ENCODE measurements around the gene PCDHGB4. TPM values are rescaled to one million over a fixed set of nuclear protein-coding genes. Genes with fewer than 3 reads are reported as not detected.
A peak's percentile ranks its signal among the peaks of the same experiment; 100 is the strongest.
"Not testable (repeated sequence)": the region's sequence is repeated elsewhere in the genome, so short reads cannot be mapped to it uniquely, and the experiment has no call there.

The PCDHGB4 gene
- total and polyA plus RNA-seq, 2 experiments from 2014 or later, result 5.0 to 6.8 TPM

- WGBS, 2 experiments (ENCODE audit: low coverage in 1 of 2, low lambda C conversion rate in 2 of 2, missing lambda C conversion rate in 2 of 2), result 42 to 43% methylated on average over 56 to 72 of the region's 77 CpGs
- Histone ChIP-seq H2AFZ (no peak overlapping the region), H3F3A (ENCODE audit: insufficient read depth) (no peaks in the 10 kb centered on the region), H3K9me3 (ENCODE audit: low read depth) (no peaks in the 10 kb centered on the region), H3K4me1 (ENCODE audit: insufficient read depth) (no peaks in the 10 kb centered on the region), H3K79me2 (ENCODE audit: insufficient read depth) (no peaks in the 10 kb centered on the region), H3K27me3 (replicated peaks; ENCODE audit: insufficient read depth) (no peaks in the 10 kb centered on the region), H3K27ac (no peak overlapping the region), H3K9ac (no peak overlapping the region), H3K36me3 (ENCODE audit: low read depth) (no peaks in the 10 kb centered on the region), H3K4me3 (no peak overlapping the region), H3K4me2 (ENCODE audit: unreplicated experiment) (no peak overlapping the region), H3K9me2 (ENCODE audit: insufficient read depth) (no peaks in the 10 kb centered on the region), H4K20me1 (ENCODE audit: insufficient read depth) (no peaks in the 10 kb centered on the region)
- TF ChIP-seq EZH2 (IDR thresholded peaks at IDR 0.05; ENCODE audit: insufficient read depth, poor library complexity, severe bottlenecking), result no peak
- no peak for TF ChIP-seq EZH2phosphoT487 (IDR thresholded peaks at IDR 0.05; ENCODE audit: insufficient read depth, low read depth)
- no peak for DNase-seq
- in situ Hi-C loops (cut with MboI), result no loop called here
These were observed 1.9 kb downstream of the PCDHGB4 start for GRCh38 chr5:141389153-141390042.

- Histone ChIP-seq H3K9me2 (ENCODE audit: insufficient read depth) (no peaks in the 10 kb centered on the region), H3K9ac (no peak within 1 kb of the TSS), H2AFZ (0 out of 2 replicates have a peak within 1 kb of the TSS, but pooled peaks have one; percentile 4), H3K79me2 (ENCODE audit: insufficient read depth) (no peaks in the 10 kb centered on the region), H4K20me1 (ENCODE audit: insufficient read depth) (no peaks in the 10 kb centered on the region), H3K27me3 (replicated peaks; ENCODE audit: insufficient read depth) (no peaks in the 10 kb centered on the region), H3K4me2 (ENCODE audit: unreplicated experiment) (no peak within 1 kb of the TSS), H3K27ac (no peak within 1 kb of the TSS), H3K4me3 (no peak within 1 kb of the TSS), H3K4me1 (ENCODE audit: insufficient read depth) (no peaks in the 10 kb centered on the region), H3F3A (ENCODE audit: insufficient read depth) (peaks cover 5% of the 10 kb centered on the region; the same call in 1 of the 2 replicates), H3K9me3 (ENCODE audit: low read depth) (no peaks in the 10 kb centered on the region), H3K36me3 (ENCODE audit: low read depth) (no peaks in the 10 kb centered on the region)
- in situ Hi-C loops (cut with MboI), result no loop called here
- DNase-seq, result peak; percentile 48
- TF ChIP-seq EZH2phosphoT487 (IDR thresholded peaks at IDR 0.05; ENCODE audit: insufficient read depth, low read depth) (no peak), EZH2 (IDR thresholded peaks at IDR 0.05; ENCODE audit: insufficient read depth, poor library complexity, severe bottlenecking) (no peak)
- 38% methylated on average over 38 of the region's 38 CpGs for WGBS, 2 experiments (ENCODE audit: low coverage in 1 of 2, low lambda C conversion rate in 2 of 2, missing lambda C conversion rate in 2 of 2)
These were observed 5.1 kb downstream of the PCDHGB4 start, which contains the start of gene PCDHGA8 for GRCh38 chr5:141392429-141393198. TSS of gene PCDHGA8 (plus strand) at chr5:141392633. CDS start at chr5:141392814, 181 bp downstream.

GRCh38 chr5:141393267-141393666 is 5.8 kb downstream of the PCDHGB4 start:
- H3K9me3 ChIP-seq (ENCODE audit: low read depth), result no peaks in the 10 kb centered on the region
- TF ChIP-seq EZH2phosphoT487 (IDR thresholded peaks at IDR 0.05; ENCODE audit: insufficient read depth, low read depth) (no peak), EZH2 (IDR thresholded peaks at IDR 0.05; ENCODE audit: insufficient read depth, poor library complexity, severe bottlenecking) (no peak)
- H3K27me3 ChIP-seq (replicated peaks; ENCODE audit: insufficient read depth), result no peaks in the 10 kb centered on the region
- H4K20me1 ChIP-seq (ENCODE audit: insufficient read depth), result no peaks in the 10 kb centered on the region
- H2AFZ ChIP-seq, result no peak overlapping the region
- in situ Hi-C loops (cut with MboI), result no loop called here
- no peak for DNase-seq
- H3F3A ChIP-seq (ENCODE audit: insufficient read depth), result peaks cover 5% of the 10 kb centered on the region; the same call in 1 of the 2 replicates
- no peaks in the 10 kb centered on the region for H3K4me1 ChIP-seq (ENCODE audit: insufficient read depth)
- no peak overlapping the region for H3K4me2 ChIP-seq (ENCODE audit: unreplicated experiment)
- no peak overlapping the region for H3K27ac ChIP-seq
- no peak overlapping the region for H3K4me3 ChIP-seq
- 41 to 43% methylated on average over 21 of the region's 21 CpGs for WGBS, 2 experiments (ENCODE audit: low coverage in 1 of 2, low lambda C conversion rate in 2 of 2, missing lambda C conversion rate in 2 of 2)
- H3K9me2 ChIP-seq (ENCODE audit: insufficient read depth), result no peaks in the 10 kb centered on the region
- no peaks in the 10 kb centered on the region for H3K36me3 ChIP-seq (ENCODE audit: low read depth)
- H3K79me2 ChIP-seq (ENCODE audit: insufficient read depth), result no peaks in the 10 kb centered on the region
- H3K9ac ChIP-seq, result no peak overlapping the region

GRCh38 chr5:141394401-141395187 is 7.1 kb downstream of the PCDHGB4 start:
- H4K20me1 ChIP-seq (ENCODE audit: insufficient read depth); H3F3A ChIP-seq (ENCODE audit: insufficient read depth); H3K4me3 ChIP-seq; DNase-seq; H3K9ac ChIP-seq; H3K4me2 ChIP-seq (ENCODE audit: unreplicated experiment); H2AFZ ChIP-seq; H3K4me1 ChIP-seq (ENCODE audit: insufficient read depth); H3K27me3 ChIP-seq (replicated peaks; ENCODE audit: insufficient read depth); H3K9me3 ChIP-seq (ENCODE audit: low read depth); H3K79me2 ChIP-seq (ENCODE audit: insufficient read depth); H3K36me3 ChIP-seq (ENCODE audit: low read depth); in situ Hi-C loops (cut with MboI); H3K27ac ChIP-seq; H3K9me2 ChIP-seq (ENCODE audit: insufficient read depth): not testable (repeated sequence)
- 54 to 55% methylated on average over 38 to 44 of the region's 53 CpGs for WGBS, 2 experiments (ENCODE audit: low coverage in 1 of 2, low lambda C conversion rate in 2 of 2, missing lambda C conversion rate in 2 of 2)

GRCh38 chr5:141397756-141398551 is 10.5 kb downstream of the PCDHGB4 start, which contains the start of gene PCDHGB5:
TSS of gene PCDHGB5 (plus strand) at chr5:141397947. CDS start at chr5:141398128, 181 bp downstream.
- H3K27ac ChIP-seq; H3K79me2 ChIP-seq (ENCODE audit: insufficient read depth); H3K4me1 ChIP-seq (ENCODE audit: insufficient read depth); H3K36me3 ChIP-seq (ENCODE audit: low read depth); in situ Hi-C loops (cut with MboI); H4K20me1 ChIP-seq (ENCODE audit: insufficient read depth); H3F3A ChIP-seq (ENCODE audit: insufficient read depth); H3K27me3 ChIP-seq (replicated peaks; ENCODE audit: insufficient read depth); H3K9me3 ChIP-seq (ENCODE audit: low read depth); H3K9me2 ChIP-seq (ENCODE audit: insufficient read depth): not testable (repeated sequence)
- peak within 1 kb of the TSS; percentile 67 for H3K9ac ChIP-seq
- DNase-seq, result peak; percentile 68
- peak within 1 kb of the TSS; percentile 72 for H3K4me3 ChIP-seq
- WGBS, 2 experiments (ENCODE audit: low coverage in 1 of 2, low lambda C conversion rate in 2 of 2, missing lambda C conversion rate in 2 of 2), result 23 to 24% methylated on average over 23 to 26 of the region's 43 CpGs
- peak within 1 kb of the TSS; percentile 62; the same call in 1 of the 2 replicates for H2AFZ ChIP-seq
- H3K4me2 ChIP-seq (ENCODE audit: unreplicated experiment), result peak within 1 kb of the TSS; percentile 47

All from GM23248 (cell line).